NT2/D1 (cell line): Measurements from ENCODE around the gene CDC42EP4.

Experiments
- YY1 ChIP-seq: IDR thresholded peaks from 2 replicates; pipeline ENCODE4 v1.6.1; 2011; ENCODE audit not compliant: insufficient read length, insufficient read depth
- ZNF274 ChIP-seq: IDR thresholded peaks from 2 replicates; pipeline ENCODE4 v1.6.1; 2011; ENCODE audit warnings: mild to moderate bottlenecking, low read depth, low read length

DNA sequence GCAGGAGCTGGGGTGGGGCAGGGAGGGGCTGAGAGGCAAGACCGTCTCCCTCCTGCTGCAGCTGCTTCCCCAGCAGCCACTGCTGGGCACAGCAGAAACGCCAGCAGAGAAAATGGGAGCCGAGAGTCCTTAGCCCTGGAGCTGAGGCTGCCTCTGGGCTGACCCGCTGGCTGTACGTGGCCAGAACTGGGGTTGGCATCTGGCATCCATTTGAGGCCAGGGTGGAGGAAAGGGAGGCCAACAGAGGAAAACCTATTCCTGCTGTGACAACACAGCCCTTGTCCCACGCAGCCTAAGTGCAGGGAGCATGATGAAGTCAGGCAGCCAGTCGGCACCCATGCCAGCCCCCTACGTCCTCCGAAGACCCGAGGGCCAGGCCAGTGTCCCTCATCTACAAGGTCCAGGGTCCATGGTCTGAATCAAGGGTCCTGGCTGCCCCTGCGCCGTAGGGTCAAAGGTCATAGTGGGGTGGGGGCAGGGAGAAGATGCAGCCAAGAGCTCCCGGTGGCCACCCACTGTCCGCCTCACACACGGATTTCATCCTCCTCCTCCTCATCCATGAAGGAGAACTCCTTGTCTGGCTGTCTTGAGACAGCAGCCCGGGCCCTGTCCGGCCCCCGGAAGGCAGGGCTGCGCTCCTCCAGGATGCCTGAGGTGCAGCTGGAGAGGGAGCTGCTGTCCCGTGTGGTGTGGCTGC, 26.7 kb downstream of the CDC42EP4 start:
- TF ChIP-seq YY1 (no peak), ZNF274 (no peak)
